ENCODE data around the gene CNMD.
"Not testable (repeated sequence)": the region's sequence is repeated elsewhere in the genome, so short reads cannot be mapped to it uniquely, and the experiment has no call there.

CNMD gene

GRCh38 chr13:52726258-52726657 lies 13.4 kb downstream of the CNMD start:
- Mint-ChIP-seq H3K36me3 (ENCODE audit: low read depth) (no peaks in the 10 kb centered on the region), H3K4me3 (no peak overlapping the region), H3K27ac (no peak overlapping the region), H3K4me1 (ENCODE audit: low read depth) (no peaks in the 10 kb centered on the region), H3K9me3 (no peaks in the 10 kb centered on the region), H3K27me3 (peaks cover 24% of the 10 kb centered on the region)
- DNase-seq = no peak

GRCh38 chr13:52725302-52725701 lies 14.3 kb downstream of the CNMD start:
- H3K27me3 Mint-ChIP-seq = peaks cover 28% of the 10 kb centered on the region

GRCh38 chr13:52723181-52723580 lies 16.4 kb downstream of the CNMD start:
- no peaks in the 10 kb centered on the region for H3K4me1 Mint-ChIP-seq (ENCODE audit: low read depth)
- H3K9me3 Mint-ChIP-seq = peaks cover 10% of the 10 kb centered on the region
- peaks cover 40% of the 10 kb centered on the region for H3K27me3 Mint-ChIP-seq
- no peak for DNase-seq
- H3K4me3 Mint-ChIP-seq = no peak overlapping the region
- H3K27ac Mint-ChIP-seq = no peak overlapping the region
- H3K36me3 Mint-ChIP-seq (ENCODE audit: low read depth) = no peaks in the 10 kb centered on the region

More at GRCh38 chr13:52725302-52725701, 14.3 kb downstream of the CNMD start:
- Mint-ChIP-seq H3K27ac (no peak overlapping the region), H3K4me3 (no peak overlapping the region), H3K4me1 (ENCODE audit: low read depth) (no peaks in the 10 kb centered on the region), H3K36me3 (ENCODE audit: low read depth) (no peaks in the 10 kb centered on the region), H3K9me3 (no peaks in the 10 kb centered on the region)
- DNase-seq = no peak

- H3K27ac Mint-ChIP-seq; H3K4me3 Mint-ChIP-seq; H3K36me3 Mint-ChIP-seq (ENCODE audit: low read depth); DNase-seq; H3K4me1 Mint-ChIP-seq (ENCODE audit: low read depth); H3K9me3 Mint-ChIP-seq: not testable (repeated sequence)
- H3K27me3 Mint-ChIP-seq = peaks cover 43% of the 10 kb centered on the region
These were observed 18.3 kb downstream of the CNMD start for GRCh38 chr13:52721356-52721755.

- H3K4me3 Mint-ChIP-seq; H3K27ac Mint-ChIP-seq; DNase-seq; H3K36me3 Mint-ChIP-seq (ENCODE audit: low read depth); H3K4me1 Mint-ChIP-seq (ENCODE audit: low read depth); H3K9me3 Mint-ChIP-seq: not testable (repeated sequence)
- peaks cover 43% of the 10 kb centered on the region for H3K27me3 Mint-ChIP-seq
These were observed 18.7 kb downstream of the CNMD start for GRCh38 chr13:52720904-52721303.

- H3K27me3 Mint-ChIP-seq = peaks cover 8% of the 10 kb centered on the region
- no peak overlapping the region for H3K4me3 Mint-ChIP-seq
These were observed 25.7 kb downstream of the CNMD start for GRCh38 chr13:52713894-52714293.

GRCh38 chr13:52712385-52712784 lies 27.2 kb downstream of the CNMD start:
- Mint-ChIP-seq H3K4me3 (no peak overlapping the region), H3K36me3 (ENCODE audit: low read depth) (no peaks in the 10 kb centered on the region), H3K27me3 (peaks cover 6% of the 10 kb centered on the region), H3K4me1 (ENCODE audit: low read depth) (no peaks in the 10 kb centered on the region), H3K9me3 (no peaks in the 10 kb centered on the region), H3K27ac (no peak overlapping the region)
- DNase-seq = no peak

More at GRCh38 chr13:52713894-52714293, 25.7 kb downstream of the CNMD start:
- Mint-ChIP-seq H3K9me3 (peaks cover 5% of the 10 kb centered on the region), H3K36me3 (ENCODE audit: low read depth) (no peaks in the 10 kb centered on the region), H3K27ac (no peak overlapping the region), H3K4me1 (ENCODE audit: low read depth) (no peaks in the 10 kb centered on the region)
- DNase-seq = no peak

GRCh38 chr13:52711286-52711685 lies 28.3 kb downstream of the CNMD start:
- no peak for DNase-seq
- H3K27me3 Mint-ChIP-seq = no peaks in the 10 kb centered on the region
- H3K4me3 Mint-ChIP-seq = no peak overlapping the region
- H3K9me3 Mint-ChIP-seq = no peaks in the 10 kb centered on the region
- no peak overlapping the region for H3K27ac Mint-ChIP-seq
- H3K4me1 Mint-ChIP-seq (ENCODE audit: low read depth) = no peaks in the 10 kb centered on the region
- H3K36me3 Mint-ChIP-seq (ENCODE audit: low read depth) = no peaks in the 10 kb centered on the region

- H3K36me3 Mint-ChIP-seq (ENCODE audit: low read depth); H3K9me3 Mint-ChIP-seq; H3K27me3 Mint-ChIP-seq; DNase-seq; H3K4me1 Mint-ChIP-seq (ENCODE audit: low read depth); H3K4me3 Mint-ChIP-seq; H3K27ac Mint-ChIP-seq: not testable (repeated sequence)
These were observed 31.4 kb downstream of the CNMD start for GRCh38 chr13:52708266-52708665.

- Mint-ChIP-seq H3K27ac (no peak overlapping the region), H3K36me3 (ENCODE audit: low read depth) (no peaks in the 10 kb centered on the region), H3K4me1 (ENCODE audit: low read depth) (no peaks in the 10 kb centered on the region), H3K27me3 (no peaks in the 10 kb centered on the region), H3K4me3 (no peak overlapping the region), H3K9me3 (no peaks in the 10 kb centered on the region)
- no peak for DNase-seq
These were observed 32.2 kb downstream of the CNMD start for GRCh38 chr13:52707375-52707774.

GRCh38 chr13:52706081-52706480 lies 33.5 kb downstream of the CNMD start:
- Mint-ChIP-seq H3K9me3 (no peaks in the 10 kb centered on the region), H3K27me3 (no peaks in the 10 kb centered on the region), H3K4me1 (ENCODE audit: low read depth) (peaks cover 2% of the 10 kb centered on the region), H3K4me3 (no peak overlapping the region), H3K36me3 (ENCODE audit: low read depth) (no peaks in the 10 kb centered on the region), H3K27ac (no peak overlapping the region)
- DNase-seq = no peak

GRCh38 chr13:52703482-52703881 lies 36.1 kb downstream of the CNMD start:
- H3K4me1 Mint-ChIP-seq (ENCODE audit: low read depth) = peaks cover 2% of the 10 kb centered on the region
- H3K9me3 Mint-ChIP-seq = no peaks in the 10 kb centered on the region
- H3K4me3 Mint-ChIP-seq = no peak overlapping the region
- H3K27me3 Mint-ChIP-seq = no peaks in the 10 kb centered on the region
- no peak overlapping the region for H3K27ac Mint-ChIP-seq
- peaks cover 11% of the 10 kb centered on the region for H3K36me3 Mint-ChIP-seq (ENCODE audit: low read depth)
- DNase-seq = no peak

- Mint-ChIP-seq H3K4me1 (ENCODE audit: low read depth) (peaks cover 2% of the 10 kb centered on the region), H3K4me3 (no peak overlapping the region), H3K27ac (no peak overlapping the region), H3K9me3 (no peaks in the 10 kb centered on the region), H3K36me3 (ENCODE audit: low read depth) (peaks cover 27% of the 10 kb centered on the region), H3K27me3 (no peaks in the 10 kb centered on the region)
- DNase-seq = no peak
These were observed 37.7 kb downstream of the CNMD start for GRCh38 chr13:52701728-52702465.

- Mint-ChIP-seq H3K27me3 (no peaks in the 10 kb centered on the region), H3K4me3 (no peak overlapping the region), H3K36me3 (ENCODE audit: low read depth) (peaks cover 58% of the 10 kb centered on the region), H3K27ac (no peak overlapping the region), H3K9me3 (no peaks in the 10 kb centered on the region), H3K4me1 (ENCODE audit: low read depth) (peaks cover 17% of the 10 kb centered on the region)
- no peak for DNase-seq
These were observed 43.1 kb downstream of the CNMD start for GRCh38 chr13:52696566-52696965.

GRCh38 chr13:52695856-52696255 lies 43.8 kb downstream of the CNMD start:
- Mint-ChIP-seq H3K36me3 (ENCODE audit: low read depth) (peaks cover 64% of the 10 kb centered on the region), H3K4me1 (ENCODE audit: low read depth) (peaks cover 17% of the 10 kb centered on the region), H3K27me3 (no peaks in the 10 kb centered on the region), H3K27ac (peak overlapping the region; percentile 18), H3K4me3 (no peak overlapping the region), H3K9me3 (no peaks in the 10 kb centered on the region)
- DNase-seq = no peak

GRCh38 chr13:52686376-52686775 lies 53.2 kb downstream of the CNMD start:
- Mint-ChIP-seq H3K36me3 (ENCODE audit: low read depth) (peaks cover 88% of the 10 kb centered on the region), H3K4me3 (no peak overlapping the region), H3K27me3 (no peaks in the 10 kb centered on the region), H3K4me1 (ENCODE audit: low read depth) (peaks cover 1% of the 10 kb centered on the region), H3K9me3 (no peaks in the 10 kb centered on the region), H3K27ac (no peak overlapping the region)
- DNase-seq = no peak
